Measurements from ENCODE around the gene LHCGR. TPM values are rescaled to one million over a fixed set of nuclear protein-coding genes. Genes with fewer than 3 reads are reported as not detected.

The LHCGR gene
- not detected for total RNA-seq

DNA sequence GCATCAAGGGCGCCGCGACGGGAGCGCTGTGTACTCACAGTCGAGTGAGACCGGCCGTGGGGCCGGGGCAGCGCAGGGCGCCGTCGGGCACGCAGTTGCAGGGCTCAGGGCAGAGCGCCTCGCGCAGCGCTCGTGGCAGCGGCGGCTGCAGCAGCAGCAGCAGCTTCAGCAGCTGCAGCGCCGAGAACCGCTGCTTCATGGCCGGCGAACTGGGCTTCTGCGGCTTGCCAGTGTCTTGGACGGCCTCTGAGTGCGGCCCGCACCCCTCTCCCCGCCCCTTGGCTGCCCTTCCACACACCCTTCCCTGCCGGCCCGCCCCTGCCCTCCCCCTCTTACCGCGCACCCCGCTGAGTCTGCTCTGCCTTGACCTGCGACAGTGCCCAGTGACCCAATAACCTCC is at the start of gene LHCGR:
TSS of gene LHCGR (minus strand) at position 252 of the 400 bp plus-strand sequence. CDS start at position 199, 53 bp downstream.
- no peak within 1 kb of the TSS for H3K27ac Mint-ChIP-seq
- ChIA-PET POLR2A (no interaction called here), CTCF (no interaction called here)
- peaks cover 28% of the 10 kb centered on the region for H3K27me3 Mint-ChIP-seq
- H3K4me1 Mint-ChIP-seq = peaks cover 6% of the 10 kb centered on the region
- H3K9me3 Mint-ChIP-seq = no peaks in the 10 kb centered on the region
- H3K4me3 Mint-ChIP-seq = no peak within 1 kb of the TSS
- DNase-seq = no peak
- H3K36me3 Mint-ChIP-seq (ENCODE audit: low read depth) = no peaks in the 10 kb centered on the region

DNA sequence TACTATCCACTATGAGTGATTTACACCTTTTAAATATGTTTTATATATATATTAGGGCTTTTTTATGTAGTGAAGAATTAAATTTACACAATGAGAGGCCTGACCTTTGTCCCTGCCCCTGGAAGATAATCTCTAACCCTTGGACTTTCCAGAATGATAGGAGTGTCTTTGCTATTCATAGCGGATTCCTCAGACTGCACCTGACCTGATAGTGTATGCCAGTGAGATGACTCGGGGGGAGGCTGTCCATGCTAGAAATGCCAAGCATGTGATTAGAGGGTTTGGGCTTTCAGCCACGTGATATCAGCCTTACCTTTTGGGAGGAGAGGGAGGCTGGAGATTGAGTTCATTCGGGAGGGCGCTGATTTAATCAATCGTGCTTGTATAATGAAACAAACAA is 44.1 kb upstream of the LHCGR start:
- no peaks in the 10 kb centered on the region for H3K4me1 Mint-ChIP-seq
- POLR2A ChIA-PET = no interaction called here
- no peak overlapping the region for H3K4me3 Mint-ChIP-seq
- H3K36me3 Mint-ChIP-seq (ENCODE audit: low read depth) = no peaks in the 10 kb centered on the region
- H3K27ac Mint-ChIP-seq = no peak overlapping the region
- no peaks in the 10 kb centered on the region for H3K27me3 Mint-ChIP-seq
- DNase-seq = no peak
- CTCF ChIA-PET = no interaction called here
- no peaks in the 10 kb centered on the region for H3K9me3 Mint-ChIP-seq

GRCh38 chr2:48795065-48795464 is 39.5 kb upstream of the LHCGR start:
- Mint-ChIP-seq H3K27ac (no peak overlapping the region), H3K4me1 (no peaks in the 10 kb centered on the region), H3K9me3 (no peaks in the 10 kb centered on the region), H3K36me3 (ENCODE audit: low read depth) (no peaks in the 10 kb centered on the region), H3K4me3 (no peak overlapping the region), H3K27me3 (no peaks in the 10 kb centered on the region)
- ChIA-PET POLR2A (no interaction called here), CTCF (no interaction called here)
- no peak for DNase-seq

- ChIA-PET POLR2A (no interaction called here), CTCF (no interaction called here)
- no peaks in the 10 kb centered on the region for H3K4me1 Mint-ChIP-seq
- no peaks in the 10 kb centered on the region for H3K36me3 Mint-ChIP-seq (ENCODE audit: low read depth)
- no peak overlapping the region for H3K4me3 Mint-ChIP-seq
- DNase-seq = no peak
- no peaks in the 10 kb centered on the region for H3K27me3 Mint-ChIP-seq
- H3K27ac Mint-ChIP-seq = no peak overlapping the region
- H3K9me3 Mint-ChIP-seq = no peaks in the 10 kb centered on the region
Observed at GRCh38 chr2:48793671-48794070, 38.1 kb upstream of the LHCGR start.

GRCh38 chr2:48792030-48792429 is 36.5 kb upstream of the LHCGR start:
- no peaks in the 10 kb centered on the region for H3K36me3 Mint-ChIP-seq (ENCODE audit: low read depth)
- H3K9me3 Mint-ChIP-seq = no peaks in the 10 kb centered on the region
- H3K27ac Mint-ChIP-seq = no peak overlapping the region
- no peak for DNase-seq
- ChIA-PET POLR2A (no interaction called here), CTCF (no interaction called here)
- H3K4me3 Mint-ChIP-seq = no peak overlapping the region
- H3K27me3 Mint-ChIP-seq = no peaks in the 10 kb centered on the region
- H3K4me1 Mint-ChIP-seq = no peaks in the 10 kb centered on the region

GRCh38 chr2:48790407-48791170 is 35.1 kb upstream of the LHCGR start:
- H3K36me3 Mint-ChIP-seq (ENCODE audit: low read depth) = no peaks in the 10 kb centered on the region
- H3K4me3 Mint-ChIP-seq = no peak overlapping the region
- H3K4me1 Mint-ChIP-seq = no peaks in the 10 kb centered on the region
- no peaks in the 10 kb centered on the region for H3K27me3 Mint-ChIP-seq
- ChIA-PET CTCF (no interaction called here), POLR2A (no interaction called here)
- no peak overlapping the region for H3K27ac Mint-ChIP-seq
- H3K9me3 Mint-ChIP-seq = no peaks in the 10 kb centered on the region
- no peak for DNase-seq

- POLR2A ChIA-PET = no interaction called here
- CTCF ChIA-PET = no interaction called here
Observed at GRCh38 chr2:48787580-48787979, 32.1 kb upstream of the LHCGR start.

GRCh38 chr2:48781366-48781765 is 25.8 kb upstream of the LHCGR start:
- POLR2A ChIA-PET = no interaction called here
- DNase-seq = no peak
- no peaks in the 10 kb centered on the region for H3K27me3 Mint-ChIP-seq
- H3K4me3 Mint-ChIP-seq = no peak overlapping the region
- no peaks in the 10 kb centered on the region for H3K9me3 Mint-ChIP-seq
- no peaks in the 10 kb centered on the region for H3K4me1 Mint-ChIP-seq
- CTCF ChIA-PET = no interaction called here
- no peak overlapping the region for H3K27ac Mint-ChIP-seq
- no peaks in the 10 kb centered on the region for H3K36me3 Mint-ChIP-seq (ENCODE audit: low read depth)

More at GRCh38 chr2:48787580-48787979, 32.1 kb upstream of the LHCGR start:
- H3K27ac Mint-ChIP-seq = no peak overlapping the region
- no peaks in the 10 kb centered on the region for H3K4me1 Mint-ChIP-seq
- H3K27me3 Mint-ChIP-seq = no peaks in the 10 kb centered on the region
- H3K9me3 Mint-ChIP-seq = no peaks in the 10 kb centered on the region
- DNase-seq = no peak
- H3K4me3 Mint-ChIP-seq = no peak overlapping the region
- H3K36me3 Mint-ChIP-seq (ENCODE audit: low read depth) = no peaks in the 10 kb centered on the region

- Mint-ChIP-seq H3K4me1 (no peaks in the 10 kb centered on the region), H3K9me3 (no peaks in the 10 kb centered on the region), H3K27ac (no peak overlapping the region), H3K27me3 (no peaks in the 10 kb centered on the region), H3K4me3 (no peak overlapping the region), H3K36me3 (ENCODE audit: low read depth) (no peaks in the 10 kb centered on the region)
- ChIA-PET CTCF (no interaction called here), POLR2A (no interaction called here)
- no peak for DNase-seq
Observed at GRCh38 chr2:48779019-48779716, 23.6 kb upstream of the LHCGR start.

GRCh38 chr2:48774251-48774650 is 18.7 kb upstream of the LHCGR start:
- no peaks in the 10 kb centered on the region for H3K27me3 Mint-ChIP-seq
- ChIA-PET CTCF (no interaction called here), POLR2A (no interaction called here)

DNA sequence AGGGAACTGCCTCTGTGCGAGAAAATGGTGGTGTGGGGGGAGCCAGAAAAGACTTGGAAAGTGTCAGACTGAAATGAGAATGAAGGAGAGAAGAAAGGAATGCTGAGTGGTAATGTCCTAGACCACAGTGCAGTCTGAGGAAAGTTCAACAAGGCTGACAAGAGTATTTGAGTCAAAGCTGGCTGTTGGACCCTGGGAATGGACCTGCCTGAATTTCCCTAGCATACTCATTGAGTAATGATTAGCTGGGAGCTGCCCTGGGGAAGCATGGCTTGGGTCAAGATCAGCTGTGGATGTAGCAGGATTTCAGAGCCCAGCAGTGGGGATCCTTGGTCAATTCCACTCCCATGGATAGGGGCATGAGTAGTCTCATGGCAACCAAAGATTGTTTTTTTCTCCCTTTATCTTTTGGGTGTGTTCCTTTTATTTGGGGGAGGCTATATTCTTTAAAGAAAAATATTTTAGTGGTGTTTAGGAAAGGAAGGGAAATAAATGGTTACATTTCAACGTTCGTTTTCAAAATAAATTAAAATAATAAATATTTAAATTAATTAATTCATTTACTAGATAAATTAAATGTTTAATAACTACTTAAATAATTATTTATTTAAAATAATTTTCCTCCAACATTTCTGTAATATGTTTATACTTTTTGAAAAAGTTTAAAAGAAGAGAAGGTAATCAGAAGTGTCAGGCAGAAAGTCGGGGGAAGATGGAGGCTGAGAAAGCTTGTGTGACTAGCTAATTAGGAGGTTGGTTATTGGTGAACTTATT is 15.9 kb upstream of the LHCGR start:
- H3K9me3 Mint-ChIP-seq = peaks cover 1% of the 10 kb centered on the region
- H3K27ac Mint-ChIP-seq = no peak overlapping the region
- POLR2A ChIA-PET = no interaction called here
- DNase-seq = no peak
- CTCF ChIA-PET = no interaction called here
- no peaks in the 10 kb centered on the region for H3K27me3 Mint-ChIP-seq
- H3K4me1 Mint-ChIP-seq = no peaks in the 10 kb centered on the region
- H3K36me3 Mint-ChIP-seq (ENCODE audit: low read depth) = no peaks in the 10 kb centered on the region
- H3K4me3 Mint-ChIP-seq = no peak overlapping the region

More at GRCh38 chr2:48774251-48774650, 18.7 kb upstream of the LHCGR start:
- no peaks in the 10 kb centered on the region for H3K36me3 Mint-ChIP-seq (ENCODE audit: low read depth)
- no peak overlapping the region for H3K27ac Mint-ChIP-seq
- no peak overlapping the region for H3K4me3 Mint-ChIP-seq
- no peak for DNase-seq
- H3K9me3 Mint-ChIP-seq = no peaks in the 10 kb centered on the region
- H3K4me1 Mint-ChIP-seq = no peaks in the 10 kb centered on the region

GRCh38 chr2:48770181-48770580 is 14.7 kb upstream of the LHCGR start:
- Mint-ChIP-seq H3K27ac (no peak overlapping the region), H3K4me3 (no peak overlapping the region)
- CTCF ChIA-PET = no interaction called here

GRCh38 chr2:48768669-48769068 is 13.1 kb upstream of the LHCGR start:
- Mint-ChIP-seq H3K9me3 (peaks cover 3% of the 10 kb centered on the region), H3K4me3 (no peak overlapping the region), H3K36me3 (ENCODE audit: low read depth) (no peaks in the 10 kb centered on the region), H3K4me1 (no peaks in the 10 kb centered on the region), H3K27ac (no peak overlapping the region), H3K27me3 (peaks cover 3% of the 10 kb centered on the region)
- no peak for DNase-seq
- ChIA-PET POLR2A (no interaction called here), CTCF (no interaction called here)

More at GRCh38 chr2:48770181-48770580, 14.7 kb upstream of the LHCGR start:
- H3K36me3 Mint-ChIP-seq (ENCODE audit: low read depth) = no peaks in the 10 kb centered on the region
- POLR2A ChIA-PET = no interaction called here
- DNase-seq = no peak
- no peaks in the 10 kb centered on the region for H3K27me3 Mint-ChIP-seq
- H3K4me1 Mint-ChIP-seq = no peaks in the 10 kb centered on the region
- H3K9me3 Mint-ChIP-seq = peaks cover 3% of the 10 kb centered on the region
